DND-41 (cell line): Measurements from ENCODE around the gene SECTM1.

Experiments
- ATAC-seq: fragments of 200-7000 bp; cut with Tn5 transposase; 3 replicates; pipeline ENCODE4 v1.9.1; 2021; ENCODE audit warnings: low read depth; ENCODE audit not compliant: insufficient read depth
- DNase-seq: peaks from one replicate; pipeline ENCODE4 v3.0.0-alpha.2; 2020
- H2AFZ ChIP-seq: 2 replicates; pipeline ENCODE4 v1.6.0; 2012; ENCODE audit warnings: low read depth, low read length
- H3K27ac ChIP-seq: 2 replicates; pipeline ENCODE4 v1.5.1; 2012; ENCODE audit warnings: low read length, inconsistent platforms
- H3K27me3 ChIP-seq: fragments of 200-600 bp; sonication (generic); 2 replicates; pipeline ENCODE4 v1.6.0; 2012; ENCODE audit warnings: low read length, mild to moderate bottlenecking, inconsistent platforms; ENCODE audit not compliant: insufficient read depth, poor library complexity
- H3K36me3 ChIP-seq: 2 replicates; pipeline ENCODE4 v1.5.1; 2012; ENCODE audit warnings: low read length, inconsistent platforms; ENCODE audit not compliant: insufficient read depth
- H3K4me1 ChIP-seq: 2 replicates; pipeline ENCODE4 v1.5.1; 2012; ENCODE audit warnings: mild to moderate bottlenecking, low read length; ENCODE audit not compliant: insufficient read depth
- H3K4me2 ChIP-seq: 2 replicates; pipeline ENCODE4 v1.6.0; 2012; ENCODE audit warnings: mild to moderate bottlenecking, moderate library complexity, low read length, inconsistent platforms; ENCODE audit not compliant: insufficient read depth
- H3K4me3 ChIP-seq, 2 experiments: fragments of 200-600 bp in 1 of 2; shearing (Covaris generic) in 1 of 2; 2 replicates each; pipeline ENCODE4 v1.5.1; 2012 to 2016; ENCODE audit warnings: inconsistent platforms in 2 of 2, low read length in 2 of 2, mild to moderate bottlenecking in 2 of 2, low read depth in 1 of 2, moderate library complexity in 1 of 2
- H3K79me2 ChIP-seq: 2 replicates; pipeline ENCODE4 v1.6.0; 2012; ENCODE audit warnings: low read length, inconsistent platforms; ENCODE audit not compliant: insufficient read depth
- H3K9ac ChIP-seq: 2 replicates; pipeline ENCODE4 v1.6.0; 2012; ENCODE audit warnings: low read depth, mild to moderate bottlenecking, inconsistent platforms, low read length, moderate library complexity
- H3K9me3 ChIP-seq: 2 replicates; pipeline ENCODE4 v1.5.1; 2012; ENCODE audit warnings: low read length, moderate library complexity, mild to moderate bottlenecking, inconsistent platforms; ENCODE audit not compliant: insufficient read depth, severe bottlenecking
- H4K20me1 ChIP-seq: 2 replicates; pipeline ENCODE4 v1.6.0; 2012; ENCODE audit warnings: low read length; ENCODE audit not compliant: insufficient read depth
- EZH2 ChIP-seq: IDR thresholded peaks from 3 replicates; pipeline ENCODE4 v1.6.1; 2012; ENCODE audit warnings: borderline replicate concordance, low read depth, mild to moderate bottlenecking, moderate library complexity, low read length, inconsistent platforms; ENCODE audit not compliant: severe bottlenecking
- TF ChIP-seq, protein P1 (sequence below): IDR thresholded peaks from 2 replicates; pipeline ENCODE4 v1.5.1; 2012; ENCODE audit warnings: borderline replicate concordance, low read length, moderate library complexity, mild to moderate bottlenecking; ENCODE audit not compliant: poor library complexity, severe bottlenecking; ENCODE audit errors: extremely low read depth

SECTM1 gene

DNA sequence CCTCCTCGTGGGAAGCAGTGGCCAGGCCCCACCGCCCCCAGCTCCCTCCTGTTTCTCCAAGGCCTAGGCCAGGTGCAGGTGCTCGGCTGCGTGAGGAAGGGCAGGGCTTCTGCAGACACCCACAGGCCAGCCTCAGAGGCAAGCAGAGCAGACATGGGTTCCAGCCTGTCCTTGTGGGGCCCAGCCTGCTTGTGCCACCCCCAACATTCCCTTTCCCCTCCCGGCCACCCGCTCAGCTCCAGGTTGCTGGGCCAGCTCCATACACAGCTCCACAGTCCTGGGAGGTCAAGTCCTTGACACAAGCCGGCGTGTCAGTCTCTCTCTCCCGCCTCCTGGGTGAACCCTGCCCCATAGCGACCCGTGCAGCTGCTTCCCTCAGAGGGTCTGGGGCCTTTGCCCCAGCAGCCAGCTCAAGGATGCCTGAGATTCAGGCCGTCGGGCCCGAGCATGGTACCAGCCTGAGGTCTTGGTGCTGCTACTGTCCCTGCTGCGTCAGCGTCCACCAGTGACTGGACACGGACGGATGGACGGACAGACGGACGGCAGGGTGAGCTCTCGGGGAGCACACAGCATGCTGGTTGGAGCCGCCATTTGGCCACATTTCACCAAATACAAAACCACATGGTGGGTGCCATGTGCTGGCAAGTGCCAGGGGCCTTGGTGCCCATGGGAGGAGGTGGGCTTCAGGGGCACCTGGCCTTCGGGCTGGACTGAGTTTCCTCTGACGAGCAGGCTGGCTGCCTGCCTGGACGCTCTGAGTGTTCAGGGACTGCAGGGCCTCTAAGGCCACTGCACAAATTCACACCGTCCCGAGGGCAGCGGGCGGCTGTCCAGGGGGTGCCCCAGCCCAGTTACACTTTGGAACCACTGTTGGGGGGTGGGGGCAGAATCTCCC, 8.0 kb downstream of the SECTM1 start:
- Histone ChIP-seq H4K20me1 (no peaks in the 10 kb centered on the region), H3K27me3 (no peaks in the 10 kb centered on the region), H3K4me1 (peaks cover 9% of the 10 kb centered on the region; the same call in 1 of the 2 replicates), H3K9me3 (no peaks in the 10 kb centered on the region), H3K4me2 (no peak overlapping the region), H2AFZ (no peak overlapping the region), H3K27ac (no peak overlapping the region), H3K79me2 (no peaks in the 10 kb centered on the region), H3K9ac (no peak overlapping the region), H3K4me3 (no peak overlapping the region), H3K36me3 (no peaks in the 10 kb centered on the region)
- ATAC-seq (no peak), DNase-seq (no peak)
- TF ChIP-seq EZH2: no peak
- TF ChIP-seq, protein P1, sequence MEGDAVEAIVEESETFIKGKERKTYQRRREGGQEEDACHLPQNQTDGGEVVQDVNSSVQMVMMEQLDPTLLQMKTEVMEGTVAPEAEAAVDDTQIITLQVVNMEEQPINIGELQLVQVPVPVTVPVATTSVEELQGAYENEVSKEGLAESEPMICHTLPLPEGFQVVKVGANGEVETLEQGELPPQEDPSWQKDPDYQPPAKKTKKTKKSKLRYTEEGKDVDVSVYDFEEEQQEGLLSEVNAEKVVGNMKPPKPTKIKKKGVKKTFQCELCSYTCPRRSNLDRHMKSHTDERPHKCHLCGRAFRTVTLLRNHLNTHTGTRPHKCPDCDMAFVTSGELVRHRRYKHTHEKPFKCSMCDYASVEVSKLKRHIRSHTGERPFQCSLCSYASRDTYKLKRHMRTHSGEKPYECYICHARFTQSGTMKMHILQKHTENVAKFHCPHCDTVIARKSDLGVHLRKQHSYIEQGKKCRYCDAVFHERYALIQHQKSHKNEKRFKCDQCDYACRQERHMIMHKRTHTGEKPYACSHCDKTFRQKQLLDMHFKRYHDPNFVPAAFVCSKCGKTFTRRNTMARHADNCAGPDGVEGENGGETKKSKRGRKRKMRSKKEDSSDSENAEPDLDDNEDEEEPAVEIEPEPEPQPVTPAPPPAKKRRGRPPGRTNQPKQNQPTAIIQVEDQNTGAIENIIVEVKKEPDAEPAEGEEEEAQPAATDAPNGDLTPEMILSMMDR: no peak

DNA sequence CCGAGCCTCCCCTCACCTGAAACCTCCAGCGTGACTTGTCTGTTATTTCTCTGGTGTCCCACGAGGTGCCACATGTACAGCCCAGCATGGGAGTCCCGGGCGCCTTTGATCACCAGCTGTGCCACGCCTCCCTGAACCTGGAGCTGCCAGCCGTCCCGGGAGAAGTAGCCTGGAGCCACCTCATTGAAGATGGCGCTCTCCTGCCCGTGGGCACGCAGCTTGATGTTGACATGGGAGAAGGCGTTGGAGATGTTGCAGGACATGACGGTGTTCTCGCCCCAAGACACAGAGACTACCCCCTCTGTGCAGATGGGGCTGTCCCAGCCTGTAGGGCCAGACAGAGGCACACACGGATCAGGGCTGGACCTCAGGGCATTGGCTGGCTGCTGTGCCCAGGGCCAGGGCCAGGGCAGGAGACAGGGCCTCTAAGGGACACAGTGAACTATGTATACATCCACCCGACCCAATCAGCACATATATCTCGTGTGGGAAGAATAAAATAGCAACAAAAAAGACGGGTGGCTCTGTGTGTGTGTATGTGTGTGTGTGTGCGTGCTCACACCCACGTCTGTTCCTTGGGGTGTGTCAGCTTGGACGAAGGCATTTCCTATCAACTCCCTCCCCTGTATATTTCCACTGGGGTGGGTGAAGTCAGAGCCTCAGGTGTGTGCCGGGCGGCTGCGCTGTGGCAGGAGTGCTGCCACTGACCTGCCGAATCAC, 8.8 kb downstream of the SECTM1 start:
- Histone ChIP-seq H4K20me1 (no peaks in the 10 kb centered on the region), H3K4me1 (peaks cover 9% of the 10 kb centered on the region; the same call in 1 of the 2 replicates), H2AFZ (no peak overlapping the region), H3K9ac (no peak overlapping the region), H3K27ac (no peak overlapping the region), H3K4me3 (no peak overlapping the region), H3K79me2 (no peaks in the 10 kb centered on the region), H3K4me2 (no peak overlapping the region), H3K36me3 (no peaks in the 10 kb centered on the region), H3K9me3 (no peaks in the 10 kb centered on the region), H3K27me3 (no peaks in the 10 kb centered on the region)
- no peak for DNase-seq
- no peak for ATAC-seq
- no peak for TF ChIP-seq EZH2
- TF ChIP-seq, protein P1: no peak

DNA sequence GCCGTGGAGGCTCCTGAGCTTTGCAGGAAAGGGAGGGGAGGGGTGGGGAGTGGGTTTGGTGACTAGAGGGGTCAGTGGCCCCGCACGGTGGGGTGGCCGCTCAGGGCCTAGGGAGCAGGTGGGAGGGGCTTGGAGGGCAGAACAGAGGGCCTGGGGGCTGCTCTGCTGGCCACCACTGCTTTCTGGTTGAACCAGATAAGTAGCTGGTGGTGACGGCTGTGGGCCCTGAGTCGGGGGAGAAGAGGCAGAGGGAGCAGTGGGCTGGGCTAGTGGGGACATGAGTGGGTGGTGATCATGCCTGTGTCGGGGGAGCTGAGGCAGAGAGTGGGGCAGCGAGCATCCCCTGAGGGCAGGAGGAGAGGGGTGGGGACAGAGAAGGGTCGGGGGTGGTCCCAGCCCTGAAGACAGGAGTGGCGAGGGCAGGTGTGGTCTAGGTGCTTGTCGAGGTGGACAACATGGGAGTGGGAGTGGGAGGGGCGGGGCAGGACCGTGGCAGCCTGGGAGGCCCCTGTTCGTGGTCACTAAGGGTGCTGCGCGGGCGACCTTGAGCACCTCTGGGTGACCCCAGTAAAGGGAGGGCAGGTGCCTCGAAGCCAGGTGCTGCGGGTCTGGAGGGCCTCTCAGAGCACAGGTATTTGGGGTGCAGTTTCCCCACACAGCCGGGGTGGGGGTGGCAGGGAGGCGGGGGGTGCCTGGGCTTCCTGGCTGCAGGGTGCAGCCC, 9.9 kb downstream of the SECTM1 start:
- Histone ChIP-seq H3K27ac (no peak overlapping the region), H3K9ac (no peak overlapping the region), H3K79me2 (no peaks in the 10 kb centered on the region), H3K4me3 (no peak overlapping the region), H3K27me3 (no peaks in the 10 kb centered on the region), H3K4me1 (peaks cover 9% of the 10 kb centered on the region; the same call in 1 of the 2 replicates), H2AFZ (no peak overlapping the region), H3K36me3 (no peaks in the 10 kb centered on the region), H4K20me1 (no peaks in the 10 kb centered on the region), H3K4me2 (no peak overlapping the region), H3K9me3 (no peaks in the 10 kb centered on the region)
- ATAC-seq (no peak), DNase-seq (no peak)
- no peak for TF ChIP-seq EZH2
- TF ChIP-seq, protein P1: no peak
